A549 (cell line): Measurements from ENCODE around the gene ZNF723. TPM values are rescaled to one million over a fixed set of nuclear protein-coding genes. Genes with fewer than 3 reads are reported as not detected.

Source experiments
- ATAC-seq, 2 experiments: fragments of 200-7000 bp in 1 of 2; fragments of >200 bp in 1 of 2; cut with Nextera tagmentation in 1 of 2; cut with Tn5 transposase in 1 of 2; 3 replicates each; pipeline versions ENCODE4 v1.8.0 to v1.9.1; 2018 to 2020; ENCODE audit warnings: mild to moderate bottlenecking in 1 of 2, moderate library complexity in 1 of 2
- CTCF ChIA-PET: fragments of 300-600 bp; sonication (Branson Sonifier 250); formaldehyde crosslinking; extraction: SDS; loops from one replicate; lab custom pipeline; 2021; ENCODE audit warnings: antibody characterized with exemption, inconsistent platforms; lab: Yijun Ruan, JAX
- POLR2A ChIA-PET: fragments of 350-600 bp; formaldehyde crosslinking; extraction: SDS; loops from one replicate; lab custom pipeline; 2021; ENCODE audit warnings: antibody characterized with exemption, inconsistent platforms; lab: Yijun Ruan, JAX
- DNase-seq, 2 experiments: peaks; one replicate each; pipeline versions ENCODE4 v3.0.0 to v3.0.0-alpha.2; 2011 to 2016; ENCODE audit warnings: low read depth in 1 of 2, low spot score in 1 of 2
- FAIRE-seq: peaks from 2 replicates; lab custom pipeline; 2011; peaks lifted over from hg19 to GRCh38; lab: Jason Lieb, UNC
- H3K27ac ChIP-seq, 2 experiments: fragments of >200 bp; sonication (Bioruptor Twin); formaldehyde crosslinking; 3 replicates each; pipeline ENCODE4 v1.5.1; 2016 to 2017
- H3K4me1 ChIP-seq: fragments of >200 bp; sonication (Bioruptor Twin); formaldehyde crosslinking; 3 replicates; pipeline ENCODE4 v1.6.1; 2016
- H3K4me2 ChIP-seq: fragments of >200 bp; sonication (Bioruptor Twin); formaldehyde crosslinking; 3 replicates; pipeline ENCODE4 v1.6.1; 2016
- H3K4me3 ChIP-seq: fragments of >200 bp; sonication (Bioruptor Twin); formaldehyde crosslinking; 3 replicates; pipeline ENCODE4 v1.5.1; 2016
- H3K9me3 ChIP-seq: fragments of >200 bp; sonication (Bioruptor Twin); formaldehyde crosslinking; 3 replicates; pipeline ENCODE4 v1.6.1; 2016
- BHLHE40 ChIP-seq: IDR thresholded peaks from 2 replicates; pipeline ENCODE4 v1.6.1; 2012; ENCODE audit warnings: low read depth, low read length, inconsistent platforms
- CBX2 ChIP-seq: fragments of 200-600 bp; sonication (generic); IDR thresholded peaks from 2 replicates; pipeline ENCODE4 v1.6.1; 2016; ENCODE audit warnings: low read depth, mild to moderate bottlenecking, borderline replicate concordance
- CEBPB ChIP-seq, 2 experiments: fragments of >200 bp in 1 of 2; sonication (Bioruptor Twin) in 1 of 2; formaldehyde crosslinking in 1 of 2; IDR thresholded peaks; 2 replicates each; pipeline ENCODE4 v1.6.1; 2012 to 2016
- CHD4 ChIP-seq: fragments of 200-600 bp; sonication (generic); IDR thresholded peaks from 2 replicates; pipeline ENCODE4 v1.6.1; 2016; ENCODE audit warnings: antibody characterized with exemption, mild to moderate bottlenecking, borderline replicate concordance
- E2F6 ChIP-seq: IDR thresholded peaks from 2 replicates; pipeline ENCODE4 v1.6.1; 2012; ENCODE audit warnings: low read depth, borderline replicate concordance
- EHF ChIP-seq: fragments of 250-450 bp; sonication (Bioruptor Pico); IDR thresholded peaks from 2 replicates; pipeline ENCODE4 v1.5.0; 2020; ENCODE audit warnings: mild to moderate bottlenecking
- EHMT2 ChIP-seq: fragments of 200-600 bp; sonication (generic); IDR thresholded peaks from 2 replicates; pipeline ENCODE4 v1.6.1; 2016; ENCODE audit warnings: antibody characterized with exemption, low read depth, mild to moderate bottlenecking, moderate library complexity
- EP300 ChIP-seq, 2 experiments: fragments of >200 bp; sonication (Bioruptor Twin); formaldehyde crosslinking; IDR thresholded peaks; 2 replicates in 1 of 2; 3 replicates in 1 of 2; pipeline ENCODE4 v1.6.1; 2016 to 2017
- ESRRA ChIP-seq: fragments of 150-350 bp; IDR thresholded peaks from 2 replicates; pipeline ENCODE4 v1.6.1; 2014; ENCODE audit warnings: mild to moderate bottlenecking, low read length, borderline replicate concordance
- FOSB ChIP-seq: fragments of 250-450 bp; sonication (Bioruptor Pico); IDR thresholded peaks from 2 replicates; pipeline ENCODE4 v1.5.0; 2020; ENCODE audit warnings: mild to moderate bottlenecking, moderate library complexity
- FOSL2 ChIP-seq, 2 experiments: fragments of 450-650 bp in 1 of 2; fragments of >200 bp in 1 of 2; sonication (Bioruptor Twin) in 1 of 2; formaldehyde crosslinking; IDR thresholded peaks; 2 replicates each; pipeline versions ENCODE4 v1.5.0 to v1.6.1; 2016 to 2020; ENCODE audit warnings: mild to moderate bottlenecking in 1 of 2, moderate library complexity in 1 of 2
- GATA3 ChIP-seq: IDR thresholded peaks from 2 replicates; pipeline ENCODE4 v1.6.1; 2012; ENCODE audit warnings: borderline replicate concordance
- HOXA7 ChIP-seq: fragments of 250-450 bp; sonication (Bioruptor Pico); IDR thresholded peaks from 2 replicates; pipeline ENCODE4 v1.5.0; 2020; ENCODE audit warnings: mild to moderate bottlenecking, moderate library complexity
- HOXB5 ChIP-seq: fragments of 250-450 bp; sonication (Bioruptor Pico); IDR thresholded peaks from 2 replicates; pipeline ENCODE4 v1.5.0; 2020; ENCODE audit warnings: mild to moderate bottlenecking, moderate library complexity
- KDM1A ChIP-seq: fragments of 200-600 bp; sonication (generic); IDR thresholded peaks from 2 replicates; pipeline ENCODE4 v1.6.1; 2016; ENCODE audit warnings: low read depth, mild to moderate bottlenecking
- KDM5A ChIP-seq: fragments of 200-600 bp; sonication (generic); IDR thresholded peaks from 2 replicates; pipeline ENCODE4 v1.6.1; 2016; ENCODE audit warnings: antibody characterized with exemption, mild to moderate bottlenecking
- MAFK ChIP-seq: fragments of 450-650 bp; IDR thresholded peaks from 2 replicates; pipeline ENCODE4 v1.6.1; 2014; ENCODE audit not compliant: partially characterized antibody
- PHF8 ChIP-seq: fragments of 200-600 bp; sonication (generic); IDR thresholded peaks from 2 replicates; pipeline ENCODE4 v1.6.1; 2016; ENCODE audit warnings: low read depth, mild to moderate bottlenecking, antibody characterized with exemption, moderate library complexity, borderline replicate concordance
- RARB ChIP-seq: fragments of 250-450 bp; sonication (Bioruptor Pico); IDR thresholded peaks from 2 replicates; pipeline ENCODE4 v1.8.0; 2021; ENCODE audit warnings: mild to moderate bottlenecking, moderate library complexity
- RCOR1 ChIP-seq: fragments of 150-350 bp; IDR thresholded peaks from 2 replicates; pipeline ENCODE4 v1.6.1; 2014; ENCODE audit warnings: antibody characterized with exemption, low read length, low read depth
- RFX5 ChIP-seq: fragments of 450-650 bp; IDR thresholded peaks from 2 replicates; pipeline ENCODE4 v1.7.1; 2014; ENCODE audit warnings: antibody characterized with exemption, mild to moderate bottlenecking, moderate library complexity
- SMC3 ChIP-seq: fragments of >200 bp; sonication (Bioruptor Twin); formaldehyde crosslinking; IDR thresholded peaks from 3 replicates; pipeline ENCODE4 v1.6.1; 2018; ENCODE audit warnings: inconsistent platforms
- SREBF2 ChIP-seq: fragments of 450-650 bp; IDR thresholded peaks from 2 replicates; pipeline ENCODE4 v1.6.1; 2014; ENCODE audit warnings: mild to moderate bottlenecking, moderate library complexity
- USF2 ChIP-seq: fragments of 450-650 bp; IDR thresholded peaks from 2 replicates; pipeline ENCODE4 v1.6.1; 2014; ENCODE audit warnings: antibody characterized with exemption
- ZFP36 ChIP-seq: fragments of 450-650 bp; IDR thresholded peaks from 2 replicates; pipeline ENCODE4 v1.6.1; 2014; ENCODE audit warnings: borderline replicate concordance; ENCODE audit not compliant: partially characterized antibody
- ZNF302 ChIP-seq: fragments of 250-450 bp; sonication (Bioruptor Pico); IDR thresholded peaks from 2 replicates; pipeline ENCODE4 v1.9.0; 2021; ENCODE audit warnings: inconsistent platforms, mild to moderate bottlenecking, moderate library complexity
- ZSCAN20 ChIP-seq: fragments of 250-450 bp; sonication (Bioruptor Pico); IDR thresholded peaks from 2 replicates; pipeline ENCODE4 v1.8.0; 2022; ENCODE audit warnings: mild to moderate bottlenecking, moderate library complexity
- whole genome bisulfite sequencing: methylation state at CpG from one replicate; pipeline ENCODE4 v1.1.6; 2017; ENCODE audit errors: missing lambda C conversion rate; 5-methylcytosine and 5-hydroxymethylcytosine counted together
- polyA plus RNA-seq, 4 experiments: library from polyadenylated mRNA; depleted of rRNA in 3 of 4; stranded (reverse); fragments of >200 nt; fragmentation: RNase III in 1 of 4; extraction: RNeasy Plus Mini Kit Qiagen cat#74134 plus additional on column Dnase treatment in 1 of 4; gene quantifications; 2 replicates in 3 of 4; 3 replicates in 1 of 4; pipeline ENCODE4 v1.2.3, GENCODE V29; 2011 to 2017
- TF ChIP-seq, protein P1 (sequence below): fragments of 150-350 bp; IDR thresholded peaks from 2 replicates; pipeline ENCODE4 v1.6.1; 2014; ENCODE audit warnings: low read depth, mild to moderate bottlenecking, low read length
- TF ChIP-seq, protein P2 (sequence below): fragments of 250-450 bp; sonication (Bioruptor Pico); IDR thresholded peaks from 2 replicates; pipeline ENCODE4 v1.5.0; 2020; ENCODE audit warnings: low read depth, mild to moderate bottlenecking, moderate library complexity

Gene ZNF723
- polyA plus RNA-seq, 2 of the 4 experiments (the other 2 are of a cell fraction) = not detected

- H3K9me3 ChIP-seq = peaks cover 44% of the 10 kb centered on the region; the same call in 2 of the 3 replicates
- H3K27ac ChIP-seq = no peak overlapping the region
- TF ChIP-seq EHMT2 (no peak), ZFP36 (no peak), MAFK (no peak), GATA3 (no peak), HOXA7 (CRISPR knock-in tag) (no peak), HOXB5 (CRISPR knock-in tag) (no peak), ESRRA (no peak), FOSL2 (IDR thresholded peaks at IDR 0.05) (no peak), FOSL2 (CRISPR knock-in tag; IDR thresholded peaks at IDR 0.05) (no peak), KDM1A (no peak), KDM5A (no peak), E2F6 (no peak), ZNF302 (no peak), PHF8 (no peak), ZSCAN20 (CRISPR knock-in tag) (no peak), FOSB (CRISPR knock-in tag) (no peak), USF2 (no peak), BHLHE40 (no peak), CHD4 (no peak)
- TF ChIP-seq, protein P1, sequence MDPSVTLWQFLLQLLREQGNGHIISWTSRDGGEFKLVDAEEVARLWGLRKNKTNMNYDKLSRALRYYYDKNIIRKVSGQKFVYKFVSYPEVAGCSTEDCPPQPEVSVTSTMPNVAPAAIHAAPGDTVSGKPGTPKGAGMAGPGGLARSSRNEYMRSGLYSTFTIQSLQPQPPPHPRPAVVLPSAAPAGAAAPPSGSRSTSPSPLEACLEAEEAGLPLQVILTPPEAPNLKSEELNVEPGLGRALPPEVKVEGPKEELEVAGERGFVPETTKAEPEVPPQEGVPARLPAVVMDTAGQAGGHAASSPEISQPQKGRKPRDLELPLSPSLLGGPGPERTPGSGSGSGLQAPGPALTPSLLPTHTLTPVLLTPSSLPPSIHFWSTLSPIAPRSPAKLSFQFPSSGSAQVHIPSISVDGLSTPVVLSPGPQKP = no peak
- TF ChIP-seq, protein P2, sequence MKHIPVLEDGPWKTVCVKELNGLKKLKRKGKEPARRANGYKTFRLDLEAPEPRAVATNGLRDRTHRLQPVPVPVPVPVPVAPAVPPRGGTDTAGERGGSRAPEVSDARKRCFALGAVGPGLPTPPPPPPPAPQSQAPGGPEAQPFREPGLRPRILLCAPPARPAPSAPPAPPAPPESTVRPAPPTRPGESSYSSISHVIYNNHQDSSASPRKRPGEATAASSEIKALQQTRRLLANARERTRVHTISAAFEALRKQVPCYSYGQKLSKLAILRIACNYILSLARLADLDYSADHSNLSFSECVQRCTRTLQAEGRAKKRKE (CRISPR knock-in tag) = no peak
- no peaks in the 10 kb centered on the region for H3K4me1 ChIP-seq
- no peak overlapping the region for H3K4me3 ChIP-seq
- DNase-seq = no peak
- ATAC-seq = no peak
- ChIA-PET CTCF (no interaction called here), POLR2A (no interaction called here)
- H3K4me2 ChIP-seq = no peak overlapping the region
- 75% methylated on average over 35 of the region's 35 CpGs for WGBS
- no peak for FAIRE-seq
These were observed 61.8 kb downstream of the ZNF723 start for GRCh38 chr19:22893855-22894270.

GRCh38 chr19:22901431-22902130 lies 69.5 kb downstream of the ZNF723 start:
- 68% methylated on average over 39 of the region's 47 CpGs for WGBS
- no peak for DNase-seq
- TF ChIP-seq SREBF2 (no peak), RARB (CRISPR knock-in tag) (no peak), ZFP36 (no peak), GATA3 (no peak), CEBPB (IDR thresholded peaks at IDR 0.05) (no peak), RFX5 (no peak), EHF (CRISPR knock-in tag) (no peak), EP300 (IDR thresholded peaks at IDR 0.05) (no peak), ESRRA (no peak), CBX2 (no peak), SMC3 (no peak), RCOR1 (no peak)
- CTCF ChIA-PET = no interaction called here
- Histone ChIP-seq H3K4me3 (no peak overlapping the region), H3K4me1 (no peaks in the 10 kb centered on the region), H3K9me3 (peaks cover 40% of the 10 kb centered on the region), H3K4me2 (no peak overlapping the region), H3K27ac (no peak overlapping the region)
- no peak for FAIRE-seq
- ATAC-seq = no peak
- POLR2A ChIA-PET = no interaction called here
